ENCODE measurements around the gene SRMS. TPM values are rescaled to one million over a fixed set of nuclear protein-coding genes. Genes with fewer than 3 reads are reported as not detected.

SRMS gene
- total RNA-seq, 1 donor from 2014 or later, result 0.16 TPM

- TF ChIP-seq, protein P1, sequence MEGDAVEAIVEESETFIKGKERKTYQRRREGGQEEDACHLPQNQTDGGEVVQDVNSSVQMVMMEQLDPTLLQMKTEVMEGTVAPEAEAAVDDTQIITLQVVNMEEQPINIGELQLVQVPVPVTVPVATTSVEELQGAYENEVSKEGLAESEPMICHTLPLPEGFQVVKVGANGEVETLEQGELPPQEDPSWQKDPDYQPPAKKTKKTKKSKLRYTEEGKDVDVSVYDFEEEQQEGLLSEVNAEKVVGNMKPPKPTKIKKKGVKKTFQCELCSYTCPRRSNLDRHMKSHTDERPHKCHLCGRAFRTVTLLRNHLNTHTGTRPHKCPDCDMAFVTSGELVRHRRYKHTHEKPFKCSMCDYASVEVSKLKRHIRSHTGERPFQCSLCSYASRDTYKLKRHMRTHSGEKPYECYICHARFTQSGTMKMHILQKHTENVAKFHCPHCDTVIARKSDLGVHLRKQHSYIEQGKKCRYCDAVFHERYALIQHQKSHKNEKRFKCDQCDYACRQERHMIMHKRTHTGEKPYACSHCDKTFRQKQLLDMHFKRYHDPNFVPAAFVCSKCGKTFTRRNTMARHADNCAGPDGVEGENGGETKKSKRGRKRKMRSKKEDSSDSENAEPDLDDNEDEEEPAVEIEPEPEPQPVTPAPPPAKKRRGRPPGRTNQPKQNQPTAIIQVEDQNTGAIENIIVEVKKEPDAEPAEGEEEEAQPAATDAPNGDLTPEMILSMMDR (IDR thresholded peaks at IDR 0.05), result no peak
- Mint-ChIP-seq H3K27me3 (no peaks in the 10 kb centered on the region), H3K4me3 (peak overlapping the region; percentile 84), H3K9me3 (no peaks in the 10 kb centered on the region), H3K27ac (peak overlapping the region; percentile 82), H3K36me3 (ENCODE audit: low read depth) (peaks cover 2% of the 10 kb centered on the region), H3K4me1 (peaks cover 55% of the 10 kb centered on the region)
- intact Hi-C loops (cut with micrococcal nuclease), result loop anchor here (1.0 to 5.0 kb wide), 7 partner anchors 10 to 405 kb away; partner anchors contain the start of genes GMEB2, LIME1, PPDPF and SLC2A4RG
- POLR2A ChIA-PET, result interaction anchor here (0.6 to 4.6 kb wide), 17 partner anchors 9 to 428 kb away, joined by 3 to 42 read pairs (median 5); partner anchors contain the start of genes GMEB2, HELZ2, PPDPF and PRPF6
- CTCF ChIA-PET, result interaction anchor here (1.0 to 2.6 kb wide), 3 partner anchors 15 to 89 kb away, joined by 3 to 17 read pairs (median 4); partner anchors contain the start of gene PTK6
- DNase-seq (no peak), ATAC-seq (ENCODE audit: low read depth) (peak; percentile 36)
Observed at GRCh38 chr20:63552481-63553249, 5.1 kb upstream of the SRMS start.

DNA sequence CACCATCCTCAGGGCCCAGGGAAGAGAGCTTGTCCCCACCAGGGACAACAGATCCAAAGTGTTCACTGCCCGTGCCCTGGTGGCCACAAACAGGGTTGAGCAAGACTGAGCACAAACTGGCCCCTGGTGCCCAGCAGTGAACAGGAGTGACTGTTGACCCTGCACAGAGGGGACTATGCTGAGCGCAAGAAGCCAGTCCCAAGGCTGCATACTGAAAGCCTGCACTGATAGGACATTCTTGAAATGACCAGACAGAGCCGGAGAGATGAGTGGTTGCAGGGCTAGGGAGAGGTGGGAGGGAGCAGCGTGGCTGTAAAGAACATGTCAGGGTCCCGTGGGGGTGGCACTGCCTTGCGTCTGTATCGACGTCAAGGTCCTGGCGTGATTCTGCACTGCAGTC lies 3.5 kb upstream of the SRMS start:
- intact Hi-C loops (cut with micrococcal nuclease), result loop anchor here (5.0 kb wide), 2 partner anchors 186 to 406 kb away; partner anchors contain the start of genes LIME1, SLC2A4RG and UCKL1
- no peak overlapping the region for H3K4me3 Mint-ChIP-seq

DNA sequence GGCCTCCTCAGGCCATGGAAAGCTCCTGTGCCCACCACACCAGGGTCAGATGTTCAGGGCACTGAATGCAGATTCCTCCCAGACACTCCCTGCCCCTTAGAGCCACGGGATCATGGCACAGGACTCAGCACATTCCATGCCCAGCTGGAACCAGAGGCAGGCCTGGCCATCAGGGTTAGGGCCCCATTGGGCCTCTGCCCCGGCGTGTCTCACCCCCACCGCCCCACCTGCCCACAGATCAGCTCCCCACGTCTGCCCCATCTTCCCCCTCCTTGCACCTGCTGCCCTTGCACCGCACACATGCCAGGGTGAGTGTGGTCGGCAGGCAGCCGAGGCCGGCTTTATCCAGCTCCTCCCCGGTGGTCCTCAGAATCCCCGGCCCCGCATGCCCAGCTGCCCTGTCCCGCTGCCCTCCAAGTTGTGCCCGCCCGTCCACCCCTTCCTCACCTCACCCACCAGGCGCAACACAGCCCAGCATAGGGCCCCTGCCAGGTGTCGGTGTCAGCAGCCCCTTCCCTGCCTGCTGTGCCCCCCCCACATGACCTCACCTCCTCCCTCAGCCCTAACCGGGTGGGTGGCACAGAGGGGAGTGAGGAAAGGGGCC lies 2.2 kb upstream of the SRMS start:
- Mint-ChIP-seq H3K27ac (no peak overlapping the region), H3K27me3 (no peaks in the 10 kb centered on the region), H3K9me3 (no peaks in the 10 kb centered on the region), H3K4me1 (peaks cover 64% of the 10 kb centered on the region), H3K4me3 (no peak overlapping the region), H3K36me3 (ENCODE audit: low read depth) (no peaks in the 10 kb centered on the region)
- TF ChIP-seq, protein P1 (IDR thresholded peaks at IDR 0.05), result no peak
- intact Hi-C loops (cut with micrococcal nuclease), result loop anchor here (5.0 kb wide), 2 partner anchors 188 to 408 kb away; partner anchors contain the start of genes LIME1, SLC2A4RG and UCKL1
- DNase-seq, result no peak
- POLR2A ChIA-PET, result interaction anchor here (0.7 to 1.1 kb wide), 3 partner anchors 12 to 27 kb away, joined by 3 read pairs; no protein-coding TSS in a partner anchor
- no peak for ATAC-seq (ENCODE audit: low read depth)
- CTCF ChIA-PET, result interaction anchor here (2.6 kb wide), 1 partner anchor 12 kb away, joined by 17 read pairs; the partner anchor contains the start of gene PTK6

More for the DNA sequence above, 3.5 kb upstream of the SRMS start:
- Mint-ChIP-seq H3K36me3 (ENCODE audit: low read depth) (no peaks in the 10 kb centered on the region), H3K4me1 (peaks cover 57% of the 10 kb centered on the region), H3K27ac (no peak overlapping the region), H3K27me3 (no peaks in the 10 kb centered on the region), H3K9me3 (no peaks in the 10 kb centered on the region)
- TF ChIP-seq, protein P1 (IDR thresholded peaks at IDR 0.05), result no peak
- ChIA-PET POLR2A (interaction anchor here (1.0 to 4.6 kb wide), 5 partner anchors 8 to 31 kb away, joined by 4 to 42 read pairs (median 5); partner anchors contain the start of genes HELZ2 and PTK6), CTCF (interaction anchor here (2.6 kb wide), 1 partner anchor 13 kb away, joined by 17 read pairs; the partner anchor contains the start of gene PTK6)
- ATAC-seq (ENCODE audit: low read depth) (no peak), DNase-seq (no peak)

- no peak for ATAC-seq (ENCODE audit: low read depth)
- peaks cover 63% of the 10 kb centered on the region for H3K4me1 Mint-ChIP-seq
- H3K4me3 Mint-ChIP-seq, result no peak overlapping the region
- no peaks in the 10 kb centered on the region for H3K27me3 Mint-ChIP-seq
- intact Hi-C loops (cut with micrococcal nuclease), result no loop called here
- H3K27ac Mint-ChIP-seq, result no peak overlapping the region
- H3K9me3 Mint-ChIP-seq, result no peaks in the 10 kb centered on the region
- H3K36me3 Mint-ChIP-seq (ENCODE audit: low read depth), result no peaks in the 10 kb centered on the region
- DNase-seq, result no peak
- ChIA-PET POLR2A (interaction anchor here (0.6 to 1.1 kb wide), 2 partner anchors 26 to 77 kb away, joined by 3 read pairs; no protein-coding TSS in a partner anchor), CTCF (no interaction called here)
- TF ChIP-seq, protein P1 (IDR thresholded peaks at IDR 0.05), result no peak
Observed at GRCh38 chr20:63549019-63549418, 1.5 kb upstream of the SRMS start.

Data from activated B cell treated with CpG ODN at 0.5 μM for 24 hours (primary cell).